Measurements from ENCODE around the gene MBNL1.

DNA sequence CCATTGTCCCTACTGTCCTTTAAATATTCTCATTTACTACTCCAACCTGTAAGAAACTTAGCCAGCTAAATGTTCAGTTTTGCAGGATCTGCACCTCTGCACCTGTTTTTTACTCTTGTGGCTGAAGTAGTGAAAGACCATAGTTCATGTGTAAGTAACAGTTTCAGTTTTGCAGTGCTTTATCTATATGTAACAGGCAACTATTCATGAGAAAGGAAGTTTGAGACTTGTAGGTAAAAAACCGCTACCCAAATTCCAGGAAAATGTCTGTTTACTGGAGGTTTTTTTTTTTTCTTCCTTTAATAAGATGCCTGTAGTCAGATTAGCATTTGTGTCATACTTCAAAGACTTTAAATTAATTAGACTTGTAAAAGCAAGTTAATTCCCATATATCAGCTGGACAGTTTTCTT is 25.4 kb upstream of the MBNL1 start:
- TF ChIP-seq POLR2AphosphoS5 (IDR thresholded peaks at IDR 0.05; ENCODE audit: low read depth, low read length) (no peak), POLR2A (IDR thresholded peaks at IDR 0.05; ENCODE audit: low read depth, low read length) (no peak)

All from GM12891 (cell line).